Measurements from ENCODE around the gene MINDY4.

The MINDY4 gene

GRCh38 chr7:30906014-30906413, 134.8 kb downstream of the MINDY4 start:
- no peak for DNase-seq

GRCh38 chr7:30906515-30907240, 135.5 kb downstream of the MINDY4 start:
- Histone ChIP-seq H3K27ac (no peak overlapping the region), H3K36me3 (replicated peaks) (no peaks in the 10 kb centered on the region), H3K27me3 (replicated peaks) (no peaks in the 10 kb centered on the region), H3K4me3 (ENCODE audit: low read depth, low read length) (no peak overlapping the region)
- DNase-seq: no peak
- in situ Hi-C loops (cut with HindIII; ENCODE audit: low pct_ligation_motif_present, low sequenced_read_pairs): no loop called here
- TF ChIP-seq CTCF (IDR thresholded peaks at IDR 0.05; ENCODE audit: low read depth, low read length, missing control alignments): no peak

More at GRCh38 chr7:30906014-30906413, 134.8 kb downstream of the MINDY4 start:
- H3K36me3 ChIP-seq (replicated peaks): no peaks in the 10 kb centered on the region
- no peak for TF ChIP-seq CTCF (IDR thresholded peaks at IDR 0.05; ENCODE audit: low read depth, low read length, missing control alignments)
- in situ Hi-C loops (cut with HindIII; ENCODE audit: low pct_ligation_motif_present, low sequenced_read_pairs): no loop called here
- no peak overlapping the region for H3K4me3 ChIP-seq (ENCODE audit: low read depth, low read length)
- H3K27me3 ChIP-seq (replicated peaks): no peaks in the 10 kb centered on the region
- H3K27ac ChIP-seq: no peak overlapping the region

DNA sequence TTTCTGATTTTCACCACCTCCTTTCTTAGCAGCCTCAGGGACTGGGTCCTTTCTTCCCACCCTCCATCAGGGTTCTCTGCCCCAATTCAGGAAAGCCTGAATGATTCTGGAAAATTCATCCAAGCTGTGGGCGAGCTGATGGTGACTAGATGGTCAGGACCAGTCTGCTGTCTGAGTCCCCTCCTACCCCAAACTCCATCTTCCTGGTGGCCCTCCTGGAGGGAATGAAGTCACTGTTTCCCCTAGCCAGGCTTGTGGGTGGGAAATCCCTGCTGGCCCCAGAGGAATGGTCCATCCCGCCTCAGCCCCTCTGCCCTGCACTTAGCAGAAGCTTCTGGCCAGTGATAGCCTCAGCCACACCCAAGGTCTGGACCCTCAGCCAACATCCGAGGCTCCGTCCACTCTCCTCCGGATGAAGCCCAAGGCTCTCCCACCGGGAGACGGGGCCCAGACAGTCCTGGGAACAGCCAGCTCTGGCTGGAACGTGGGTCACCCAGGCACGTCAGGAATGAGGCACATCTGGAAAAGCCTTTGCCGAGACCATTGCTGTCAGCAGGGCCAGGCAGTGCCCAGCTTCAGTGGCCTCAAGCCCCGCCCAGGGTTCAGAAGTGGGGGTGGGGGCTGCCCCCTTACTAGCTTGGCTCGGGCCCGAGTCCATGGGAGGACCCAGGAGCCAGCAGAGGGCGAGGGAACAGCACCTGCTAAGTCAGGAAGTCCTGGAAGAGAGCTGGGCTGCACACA, 136.5 kb downstream of the MINDY4 start:
- H3K36me3 ChIP-seq (replicated peaks): no peaks in the 10 kb centered on the region
- H3K4me3 ChIP-seq (ENCODE audit: low read depth, low read length): no peak overlapping the region
- no peaks in the 10 kb centered on the region for H3K27me3 ChIP-seq (replicated peaks)
- no peak for TF ChIP-seq CTCF (IDR thresholded peaks at IDR 0.05; ENCODE audit: low read depth, low read length, missing control alignments)
- no peak overlapping the region for H3K27ac ChIP-seq
- in situ Hi-C loops (cut with HindIII; ENCODE audit: low pct_ligation_motif_present, low sequenced_read_pairs): no loop called here
- no peak for DNase-seq

- peak; percentile 53 for TF ChIP-seq CTCF (IDR thresholded peaks at IDR 0.05; ENCODE audit: low read depth, low read length, missing control alignments)
- no peak overlapping the region for H3K27ac ChIP-seq
- in situ Hi-C loops (cut with HindIII; ENCODE audit: low pct_ligation_motif_present, low sequenced_read_pairs): no loop called here
These were observed 137.5 kb downstream of the MINDY4 start for GRCh38 chr7:30908681-30909080.

DNA sequence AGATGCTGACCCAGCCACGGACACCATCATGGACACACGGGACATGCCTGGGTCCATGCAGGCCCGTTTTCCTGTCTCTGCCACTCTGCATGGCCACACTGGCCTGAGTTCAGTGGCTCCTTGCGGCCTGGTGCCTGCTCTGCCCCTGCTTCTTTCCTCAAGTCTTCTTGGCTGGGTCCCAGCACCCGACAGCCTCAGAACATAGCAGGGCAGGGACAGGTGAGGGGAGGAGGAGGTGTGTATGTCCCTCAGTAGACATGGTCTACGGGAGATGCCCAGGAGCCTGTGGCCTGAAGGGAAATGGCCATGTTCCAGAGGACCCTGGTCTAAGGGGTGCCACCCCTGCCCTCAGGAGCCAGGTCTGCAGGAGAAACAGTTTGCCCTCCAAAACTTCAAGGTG, 138.2 kb downstream of the MINDY4 start:
- no peak for TF ChIP-seq CTCF (IDR thresholded peaks at IDR 0.05; ENCODE audit: low read depth, low read length, missing control alignments)
- in situ Hi-C loops (cut with HindIII; ENCODE audit: low pct_ligation_motif_present, low sequenced_read_pairs): no loop called here

More at GRCh38 chr7:30908681-30909080, 137.5 kb downstream of the MINDY4 start:
- Histone ChIP-seq H3K27me3 (replicated peaks) (no peaks in the 10 kb centered on the region), H3K4me3 (ENCODE audit: low read depth, low read length) (no peak overlapping the region), H3K36me3 (replicated peaks) (no peaks in the 10 kb centered on the region)
- DNase-seq: no peak

More for the DNA sequence above, 138.2 kb downstream of the MINDY4 start:
- Histone ChIP-seq H3K36me3 (replicated peaks) (no peaks in the 10 kb centered on the region), H3K4me3 (ENCODE audit: low read depth, low read length) (no peak overlapping the region), H3K27me3 (replicated peaks) (no peaks in the 10 kb centered on the region), H3K27ac (no peak overlapping the region)
- DNase-seq: no peak
